GM12891 (cell line): Measurements from ENCODE around the gene PRKN.

Source experiments
- PAX5 ChIP-seq: IDR thresholded peaks from 2 replicates; pipeline ENCODE4 v1.6.1; 2011; ENCODE audit warnings: low read length, moderate library complexity, mild to moderate bottlenecking; ENCODE audit not compliant: insufficient read depth, severe bottlenecking
- POLR2A ChIP-seq: IDR thresholded peaks from 2 replicates; pipeline ENCODE4 v1.6.1; 2011; ENCODE audit warnings: low read depth, low read length, control low read depth
- POLR2AphosphoS5 ChIP-seq: IDR thresholded peaks from 2 replicates; pipeline ENCODE4 v1.6.1; 2011; ENCODE audit warnings: low read depth, low read length, control low read depth
- SPI1 ChIP-seq: IDR thresholded peaks from 2 replicates; pipeline ENCODE4 v1.6.1; 2011; ENCODE audit warnings: low read depth, low read length, control low read depth
- TAF1 ChIP-seq: IDR thresholded peaks from 2 replicates; pipeline ENCODE4 v1.6.1; 2011; ENCODE audit warnings: low read depth, low read length, control low read depth

- TF ChIP-seq POLR2AphosphoS5: no peak
- no peak for TF ChIP-seq POLR2A
- TF ChIP-seq TAF1: no peak
- no peak for TF ChIP-seq SPI1
- TF ChIP-seq PAX5: no peak
Observed at GRCh38 chr6:161363286-161363685, 1364.3 kb downstream of the PRKN start.
